GM12872 (cell line): ENCODE results near the gene CTPS2.

Experiments used
- TF ChIP-seq, protein P1 (sequence below): IDR thresholded peaks from 3 replicates; pipeline ENCODE4 v1.5.1; 2011; ENCODE audit warnings: low read depth, mild to moderate bottlenecking, low read length, moderate library complexity; ENCODE audit not compliant: insufficient read depth

CTPS2 gene

GRCh38 chrX:16743604-16744325 lies 31.3 kb upstream of the CTPS2 start:
- TF ChIP-seq, protein P1, sequence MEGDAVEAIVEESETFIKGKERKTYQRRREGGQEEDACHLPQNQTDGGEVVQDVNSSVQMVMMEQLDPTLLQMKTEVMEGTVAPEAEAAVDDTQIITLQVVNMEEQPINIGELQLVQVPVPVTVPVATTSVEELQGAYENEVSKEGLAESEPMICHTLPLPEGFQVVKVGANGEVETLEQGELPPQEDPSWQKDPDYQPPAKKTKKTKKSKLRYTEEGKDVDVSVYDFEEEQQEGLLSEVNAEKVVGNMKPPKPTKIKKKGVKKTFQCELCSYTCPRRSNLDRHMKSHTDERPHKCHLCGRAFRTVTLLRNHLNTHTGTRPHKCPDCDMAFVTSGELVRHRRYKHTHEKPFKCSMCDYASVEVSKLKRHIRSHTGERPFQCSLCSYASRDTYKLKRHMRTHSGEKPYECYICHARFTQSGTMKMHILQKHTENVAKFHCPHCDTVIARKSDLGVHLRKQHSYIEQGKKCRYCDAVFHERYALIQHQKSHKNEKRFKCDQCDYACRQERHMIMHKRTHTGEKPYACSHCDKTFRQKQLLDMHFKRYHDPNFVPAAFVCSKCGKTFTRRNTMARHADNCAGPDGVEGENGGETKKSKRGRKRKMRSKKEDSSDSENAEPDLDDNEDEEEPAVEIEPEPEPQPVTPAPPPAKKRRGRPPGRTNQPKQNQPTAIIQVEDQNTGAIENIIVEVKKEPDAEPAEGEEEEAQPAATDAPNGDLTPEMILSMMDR, result no peak

DNA sequence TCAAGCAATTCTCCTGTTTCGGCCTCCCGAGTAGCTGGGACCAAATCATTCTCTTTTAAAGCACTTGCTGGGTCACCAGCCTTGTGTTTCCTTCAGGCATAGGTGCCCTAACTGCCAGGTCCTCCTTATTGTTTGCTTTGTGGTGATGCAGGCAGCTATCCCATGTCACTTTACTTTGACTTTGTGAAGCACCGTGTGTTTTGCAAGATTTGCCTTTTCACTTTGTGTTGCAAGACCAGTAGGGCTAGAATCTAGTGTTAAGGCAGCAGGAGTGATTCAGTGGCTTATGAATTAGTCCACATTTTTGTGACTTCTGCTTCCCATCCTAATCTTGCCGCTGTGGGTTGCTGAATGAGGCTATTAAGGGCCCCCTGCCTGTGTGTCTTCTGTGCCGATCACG lies 27.1 kb upstream of the CTPS2 start:
- TF ChIP-seq, protein P1, result no peak

GRCh38 chrX:16737024-16737423 lies 24.6 kb upstream of the CTPS2 start:
- TF ChIP-seq, protein P1, result no peak

- TF ChIP-seq, protein P1, result no peak
These were observed 20.5 kb upstream of the CTPS2 start for GRCh38 chrX:16733013-16733412.

- TF ChIP-seq, protein P1, result no peak
These were observed 18.0 kb upstream of the CTPS2 start for GRCh38 chrX:16730450-16730849.

GRCh38 chrX:16727637-16728036 lies 15.2 kb upstream of the CTPS2 start:
- TF ChIP-seq, protein P1, result no peak

GRCh38 chrX:16725072-16725471 lies 12.6 kb upstream of the CTPS2 start:
- TF ChIP-seq, protein P1, result no peak
